GM18502 (cell line): ENCODE results near the gene CHST8.
"Not testable (repeated sequence)": the region's sequence is repeated elsewhere in the genome, so short reads cannot be mapped to it uniquely, and the experiment has no call there.

Experiments
- ATAC-seq: cut with Tn5 transposase; IDR thresholded peaks from one replicate; pipeline ENCODE4 v1.9.1; 2021; ENCODE audit warnings: mild to moderate bottlenecking; ENCODE audit not compliant: unreplicated experiment, poor library complexity

CHST8 gene

DNA sequence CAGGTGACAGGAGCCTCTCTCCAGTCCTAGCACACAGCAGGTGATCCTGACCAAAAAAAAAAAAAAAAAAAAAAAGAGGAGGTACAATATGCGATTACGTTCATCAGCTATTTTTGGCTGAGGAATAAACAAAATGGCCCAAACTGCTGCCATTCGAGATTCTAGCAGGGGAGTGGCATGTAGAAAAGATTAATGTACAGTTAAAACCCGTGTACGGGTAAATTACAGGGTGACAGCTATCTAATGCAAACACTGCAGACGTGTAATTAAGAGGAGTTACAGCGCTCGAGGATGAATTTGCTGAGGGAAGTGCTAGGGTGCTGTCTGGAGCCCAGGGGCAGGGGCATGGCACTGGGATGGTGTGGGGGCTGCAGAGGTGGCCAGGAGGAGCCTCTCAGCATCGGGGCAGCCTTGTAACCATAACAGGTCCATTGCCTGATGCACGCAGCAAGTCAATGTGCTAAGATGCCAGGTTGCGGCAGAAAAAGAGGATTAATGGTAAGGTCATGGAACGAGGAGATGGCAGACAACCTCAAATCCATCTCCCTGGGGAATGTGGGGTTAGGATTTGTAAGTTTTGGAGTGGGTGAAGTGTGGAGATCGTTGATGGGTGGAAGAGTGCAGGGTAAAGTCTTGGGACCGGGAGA is 17.4 kb downstream of the CHST8 start:
- ATAC-seq: no peak

DNA sequence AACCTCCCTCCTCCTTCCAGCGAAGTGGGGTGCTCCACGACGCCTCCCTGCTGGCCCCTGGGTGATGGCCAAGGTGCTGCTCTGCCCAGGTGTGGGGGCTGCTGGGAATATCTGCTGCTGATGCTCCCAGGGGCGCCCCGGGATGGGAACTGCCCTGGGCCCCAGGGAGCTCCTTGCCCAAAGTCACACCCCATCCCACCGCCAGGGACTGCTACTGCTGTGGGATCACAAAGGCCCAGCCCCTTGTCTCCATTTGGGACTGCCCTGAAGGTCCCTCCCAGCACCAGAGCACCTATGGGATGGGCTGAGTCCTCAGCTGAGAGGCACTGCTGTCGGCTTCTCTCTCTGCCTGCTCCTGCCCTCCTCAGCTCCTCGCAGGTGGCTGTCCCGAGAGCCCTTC is 19.0 kb downstream of the CHST8 start:
- ATAC-seq: no peak

DNA sequence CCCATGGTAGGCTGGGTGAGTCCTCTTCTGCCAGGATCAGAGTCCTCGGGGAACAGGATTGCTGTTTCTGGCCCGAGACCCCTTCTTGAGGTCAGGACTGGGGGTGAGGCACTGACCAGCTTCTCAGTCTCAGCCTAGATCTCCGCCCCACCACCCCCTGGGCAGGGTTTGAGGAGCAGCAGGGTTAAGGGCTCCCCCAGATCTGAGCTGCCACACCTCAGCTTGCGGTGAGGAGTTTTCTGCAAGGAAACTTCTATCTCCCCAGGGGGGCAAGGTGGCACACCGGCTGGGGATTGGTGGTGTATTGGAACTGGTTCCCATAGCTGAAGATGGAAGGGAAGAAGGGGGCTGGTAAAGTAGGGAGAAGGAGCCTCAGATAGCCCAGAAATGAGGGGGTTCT is 19.5 kb downstream of the CHST8 start:
- no peak for ATAC-seq

DNA sequence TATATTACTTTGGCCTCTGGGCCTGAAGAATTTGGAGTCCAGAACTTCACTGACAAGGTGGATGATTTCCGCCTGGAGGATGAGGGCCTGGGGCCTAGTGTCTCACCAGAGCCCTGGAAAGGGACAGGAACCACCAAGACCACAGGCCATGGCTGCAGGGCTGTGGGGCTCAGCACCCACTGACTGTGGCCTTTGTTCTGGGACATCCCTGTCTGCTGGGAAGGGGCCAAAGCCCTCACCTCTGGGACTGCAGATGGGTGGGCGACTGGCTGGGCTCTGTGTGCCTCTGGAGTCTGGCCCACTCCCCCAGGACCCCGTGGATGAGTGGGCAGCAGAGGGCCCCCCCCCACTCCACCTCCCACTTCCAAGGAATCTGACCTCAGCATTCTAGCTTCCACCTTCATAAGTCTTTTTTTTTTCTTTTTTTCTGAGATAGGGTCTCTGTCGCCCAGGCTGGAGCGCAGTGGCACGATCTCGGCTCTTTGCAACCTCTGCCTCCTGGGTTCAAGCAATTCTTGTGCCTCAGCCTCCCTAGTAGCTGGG is 20.3 kb downstream of the CHST8 start:
- no peak for ATAC-seq

DNA sequence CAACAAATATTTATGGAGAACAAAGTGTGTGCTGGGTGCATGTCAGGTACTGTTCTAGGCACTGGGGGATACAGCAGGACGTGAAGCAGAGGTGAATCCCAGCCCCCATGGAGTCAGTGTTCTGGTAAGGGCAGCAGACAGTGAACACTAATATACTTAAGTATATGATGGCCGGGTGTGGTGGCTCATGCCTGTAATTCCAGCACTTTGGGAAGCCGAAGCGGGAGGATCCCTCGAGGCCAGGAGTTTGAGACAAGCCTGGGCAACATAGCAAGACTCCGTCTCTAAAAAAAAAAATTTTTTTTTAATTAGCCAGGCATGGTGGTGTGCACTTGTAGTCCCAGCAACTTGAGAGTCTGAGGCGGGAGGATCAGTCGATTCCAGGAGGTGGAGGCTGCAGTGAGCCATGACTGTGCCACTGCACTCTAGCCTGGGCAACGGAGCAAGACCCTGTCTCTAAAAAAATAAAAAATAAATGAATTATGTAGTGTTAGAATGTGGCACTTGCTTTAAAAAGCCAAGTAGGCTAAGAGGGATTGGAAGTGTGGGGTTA is 22.6 kb downstream of the CHST8 start:
- ATAC-seq: no peak

DNA sequence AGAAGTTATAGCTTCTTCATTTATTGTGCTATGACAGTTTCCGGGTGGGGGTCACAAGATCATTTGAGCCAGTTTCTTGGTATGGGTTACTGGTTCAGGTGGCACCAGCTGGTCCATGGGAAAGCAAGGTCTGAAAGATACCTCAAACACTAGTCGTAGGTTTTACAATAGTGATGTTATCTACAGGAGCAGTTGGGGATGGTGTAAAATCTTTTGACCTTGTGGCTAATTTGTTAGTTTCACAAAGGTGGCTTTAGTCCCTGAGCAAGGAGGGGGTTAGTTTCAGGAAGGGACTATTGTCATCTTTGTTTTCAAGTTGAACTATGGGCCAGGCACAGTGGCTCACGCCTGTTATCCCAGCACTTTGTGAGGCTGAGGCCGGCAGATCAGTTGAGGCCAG is 24.6 kb downstream of the CHST8 start:
- ATAC-seq: no peak

DNA sequence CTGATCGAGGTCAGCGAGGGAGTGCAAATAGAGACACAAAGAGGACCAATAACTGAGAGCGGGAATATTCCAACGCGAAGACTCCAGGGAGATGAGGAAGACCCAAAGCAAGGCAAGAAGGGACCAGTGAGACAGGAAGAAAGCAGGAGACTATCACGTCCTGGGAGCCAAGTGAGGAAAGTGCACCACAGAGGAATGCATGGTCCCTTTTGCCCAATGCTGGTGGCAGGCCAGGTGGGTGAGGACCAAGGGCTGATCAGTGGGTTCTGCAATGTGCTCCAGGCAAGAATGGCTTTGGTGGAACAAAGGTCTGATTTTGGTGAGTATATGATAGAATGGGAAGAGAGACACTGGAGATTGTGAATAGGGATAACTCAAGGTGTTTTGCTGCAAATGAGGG is 25.4 kb downstream of the CHST8 start:
- no peak for ATAC-seq

DNA sequence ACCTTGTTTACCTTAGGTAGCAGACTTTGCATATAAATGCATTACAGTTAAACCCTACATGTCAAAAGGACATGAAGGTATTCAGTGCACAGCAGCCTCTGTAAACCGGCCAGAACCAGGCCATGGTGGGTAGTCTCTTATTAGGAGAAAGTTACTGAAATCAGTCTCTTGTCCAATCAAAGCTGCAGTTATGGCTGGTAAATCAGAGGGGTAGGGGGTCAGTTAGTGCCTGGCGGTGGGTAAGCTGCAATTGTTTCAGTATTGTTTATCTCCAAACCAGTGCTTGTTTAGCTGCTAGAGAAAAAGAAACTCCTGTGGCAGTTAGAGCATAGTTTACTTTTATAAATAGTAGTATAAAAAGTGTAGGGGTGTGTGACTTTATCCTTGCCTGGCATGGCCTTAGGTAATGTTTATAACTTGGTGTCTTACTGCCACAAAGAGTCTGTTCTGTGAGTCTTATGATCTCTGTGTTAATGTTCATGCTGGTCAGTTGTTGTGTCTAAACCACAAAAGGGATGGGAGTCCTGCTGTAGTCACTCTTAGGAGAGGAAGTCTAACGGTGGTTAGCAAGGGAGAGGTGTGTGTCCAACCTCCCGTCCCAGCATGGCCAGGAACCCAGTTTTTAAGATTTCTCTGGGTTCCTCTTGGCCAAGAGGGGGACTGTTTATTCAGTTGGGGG is 28.0 kb downstream of the CHST8 start:
- no peak for ATAC-seq

DNA sequence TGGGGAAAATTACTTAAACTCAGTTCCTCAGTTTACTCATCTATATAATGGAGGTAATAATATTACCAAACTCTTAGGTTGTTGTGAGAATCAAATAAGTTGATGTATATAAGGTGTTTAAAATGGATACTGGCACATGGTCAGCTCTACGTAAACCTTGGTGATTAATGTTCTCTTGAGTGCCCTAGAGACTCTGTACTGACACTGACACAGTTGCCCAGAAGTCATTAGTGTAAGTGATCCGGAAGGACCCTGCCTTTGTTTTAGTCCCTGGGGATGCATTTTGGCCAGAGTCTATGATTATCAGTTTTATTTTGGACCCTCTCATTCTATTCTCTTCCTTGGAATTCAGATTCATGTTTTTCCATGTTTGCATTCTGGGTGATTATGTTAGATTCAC is 31.9 kb downstream of the CHST8 start:
- ATAC-seq: no peak

DNA sequence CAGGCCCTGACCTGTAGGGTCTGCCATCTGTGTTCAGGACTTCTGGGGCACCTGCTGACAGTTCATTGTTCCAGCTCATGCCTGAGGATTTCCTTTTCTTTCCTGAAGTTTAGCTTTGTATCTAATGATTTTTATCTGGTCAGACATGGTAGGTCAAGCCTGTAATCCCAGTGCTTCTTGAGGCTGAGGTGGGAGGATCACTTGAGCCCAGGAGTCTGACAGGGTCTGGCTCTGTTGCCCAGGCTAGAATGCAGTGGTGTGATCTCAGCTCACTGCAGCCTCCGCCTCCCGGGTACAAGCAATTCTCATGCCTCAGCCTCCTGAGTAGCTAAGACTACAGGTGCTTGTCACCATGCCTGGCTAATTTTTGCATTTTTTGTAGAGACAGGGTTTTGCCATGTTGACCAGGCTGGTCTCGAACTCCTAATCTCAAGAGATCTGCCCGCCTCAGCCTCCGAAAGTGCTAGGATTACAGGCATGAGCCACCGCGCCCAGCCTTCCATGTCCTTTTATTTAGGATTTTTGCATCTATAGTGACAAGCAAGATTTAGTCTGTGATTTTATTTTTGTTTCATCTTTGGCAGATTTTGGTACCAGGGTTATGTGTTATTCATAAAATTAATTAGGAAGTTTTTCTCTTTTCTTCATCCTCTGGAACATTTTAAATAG is 33.2 kb downstream of the CHST8 start:
- ATAC-seq: no peak

DNA sequence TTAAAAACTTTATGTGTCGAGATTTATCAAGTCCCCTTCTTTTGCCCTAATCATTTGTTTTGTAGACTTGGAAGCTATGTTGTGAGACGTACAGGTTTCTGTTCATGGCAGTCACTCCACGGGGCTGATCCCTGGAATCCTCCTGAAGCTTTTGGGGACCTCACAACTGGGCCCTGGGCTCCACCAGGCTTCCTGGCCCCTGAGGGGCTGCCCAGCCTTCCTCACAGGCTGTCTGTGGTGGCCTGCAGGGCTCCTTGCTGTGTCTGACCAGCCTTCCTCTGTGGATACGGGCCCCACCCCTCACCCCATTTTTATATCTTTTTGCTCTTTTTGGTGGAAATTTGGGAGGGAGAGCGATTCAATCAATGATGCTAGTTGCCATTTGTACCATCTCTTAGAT is 38.1 kb downstream of the CHST8 start:
- no peak for ATAC-seq

DNA sequence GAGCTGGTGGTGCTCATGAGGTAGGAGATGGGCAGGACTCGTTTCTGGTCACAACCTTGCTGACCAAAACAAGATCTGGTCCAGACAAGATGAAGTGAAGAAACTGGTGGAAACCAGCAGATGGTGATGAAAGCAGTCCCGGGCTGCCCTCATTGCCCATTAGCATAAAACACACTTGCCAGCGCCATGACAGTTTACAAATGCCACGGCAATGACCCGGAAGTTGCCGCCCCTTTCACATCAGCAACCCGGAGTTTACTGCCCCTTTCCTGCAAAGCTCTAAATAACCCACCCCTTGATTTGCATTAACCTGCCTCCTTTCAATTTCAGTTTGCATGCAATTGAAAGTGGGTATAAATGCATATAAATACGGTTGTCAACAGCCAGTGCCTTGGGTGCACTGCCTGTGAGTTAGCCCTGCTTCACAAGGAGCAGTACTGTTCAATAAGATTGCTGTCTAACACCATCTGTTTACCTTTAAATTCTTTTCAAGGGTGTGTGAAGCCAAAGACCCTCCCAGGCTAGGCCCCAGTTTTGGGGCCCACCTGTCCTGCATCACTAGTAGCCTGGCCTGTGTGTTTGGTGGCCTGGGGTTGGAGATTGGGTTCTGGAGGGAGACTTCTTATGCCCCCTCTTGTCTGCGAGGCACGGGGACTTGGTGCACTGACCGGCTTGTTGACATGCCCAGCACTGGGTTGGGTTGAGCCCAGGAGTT is 38.8 kb downstream of the CHST8 start:
- no peak for ATAC-seq

DNA sequence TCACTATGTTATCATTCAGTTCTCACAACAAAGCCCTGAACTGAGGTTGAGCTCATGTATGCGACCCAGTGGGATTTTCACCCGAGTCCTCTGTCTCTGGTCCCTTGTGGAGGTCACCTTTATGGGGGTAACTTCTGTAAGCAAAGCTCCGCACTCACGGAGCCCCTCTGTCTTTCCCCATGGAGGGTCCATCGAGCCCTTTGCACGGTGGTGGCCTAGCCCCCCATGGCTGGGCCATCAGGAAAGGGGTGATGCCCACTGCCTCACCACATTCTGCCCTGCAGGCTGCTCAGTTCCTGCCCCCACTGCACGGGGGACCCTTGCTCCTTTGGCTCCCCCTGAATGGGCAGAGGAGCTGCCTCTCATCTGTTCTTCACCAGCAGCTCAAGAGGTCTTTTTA is 39.6 kb downstream of the CHST8 start:
- no peak for ATAC-seq

DNA sequence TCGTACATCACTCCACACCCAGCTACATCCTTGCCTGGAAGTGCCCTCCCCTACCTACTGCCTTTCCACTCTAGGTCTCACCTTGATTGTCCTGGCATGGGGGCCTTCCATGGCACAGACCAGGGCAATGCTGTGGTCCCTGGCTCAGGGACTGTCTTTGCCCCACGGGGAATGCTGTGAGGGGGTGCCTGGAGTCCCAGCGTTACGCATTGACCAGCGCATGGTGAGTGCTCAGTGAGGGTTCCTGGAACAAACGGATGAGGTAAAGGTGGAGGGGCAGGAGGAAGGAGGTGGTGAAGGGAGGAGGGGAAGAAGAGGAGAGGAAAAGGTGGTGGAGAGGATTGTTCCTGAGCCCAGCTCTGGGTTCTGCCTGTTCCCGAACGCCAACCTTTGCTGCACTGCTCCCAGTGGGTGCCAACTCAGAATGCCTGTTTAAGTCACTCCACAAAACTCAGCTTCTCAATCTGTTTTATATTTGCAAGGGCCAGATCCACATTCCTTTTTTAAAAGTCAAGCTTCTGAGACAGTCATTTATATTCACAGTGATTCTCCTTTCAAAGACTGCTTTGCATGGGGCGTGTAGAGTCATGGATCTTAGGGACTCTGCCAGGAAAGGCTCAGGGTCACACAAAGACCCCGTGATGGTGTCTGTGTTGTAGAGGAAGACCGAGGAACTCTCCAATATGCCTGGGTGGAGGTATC is 40.8 kb downstream of the CHST8 start:
- ATAC-seq: no peak

DNA sequence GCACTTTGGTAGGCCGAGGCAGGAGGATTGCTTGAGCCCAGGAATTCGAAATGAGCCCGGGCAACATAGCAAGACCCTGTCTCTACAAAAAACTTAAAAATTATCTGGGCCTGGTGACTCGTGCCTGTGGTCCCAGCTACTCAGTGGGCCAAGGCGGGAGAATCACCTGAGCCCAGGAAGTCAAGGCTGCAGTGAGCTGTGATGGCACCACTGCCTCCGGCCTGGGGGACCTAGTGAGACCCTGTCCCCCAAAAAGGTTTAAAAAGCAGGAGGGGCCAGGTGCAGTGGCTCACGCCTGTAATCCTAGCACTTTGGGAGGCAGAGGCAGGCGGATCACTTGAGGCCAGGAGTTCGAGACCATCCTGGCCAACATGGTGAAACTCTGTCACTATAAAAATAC is 41.6 kb downstream of the CHST8 start:
- not testable (repeated sequence) for ATAC-seq

DNA sequence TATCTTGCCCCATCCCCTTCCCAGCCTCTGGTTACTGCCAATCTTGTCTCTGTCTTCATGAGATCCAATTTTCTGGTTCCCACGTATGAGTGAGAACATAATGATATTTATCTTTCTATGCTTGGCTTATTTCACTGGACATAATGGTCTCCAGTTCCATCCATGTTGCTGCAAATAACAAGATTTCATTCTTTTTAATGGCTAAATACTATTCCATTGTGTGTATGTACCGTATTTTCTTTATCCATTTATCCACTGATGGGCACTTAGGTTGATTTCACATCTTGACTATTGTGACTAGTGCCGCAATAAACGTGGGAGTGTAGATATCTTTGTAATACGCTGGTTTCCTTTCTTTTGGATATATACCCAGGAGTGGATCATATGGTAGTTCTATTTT is 43.0 kb downstream of the CHST8 start:
- ATAC-seq: no peak

DNA sequence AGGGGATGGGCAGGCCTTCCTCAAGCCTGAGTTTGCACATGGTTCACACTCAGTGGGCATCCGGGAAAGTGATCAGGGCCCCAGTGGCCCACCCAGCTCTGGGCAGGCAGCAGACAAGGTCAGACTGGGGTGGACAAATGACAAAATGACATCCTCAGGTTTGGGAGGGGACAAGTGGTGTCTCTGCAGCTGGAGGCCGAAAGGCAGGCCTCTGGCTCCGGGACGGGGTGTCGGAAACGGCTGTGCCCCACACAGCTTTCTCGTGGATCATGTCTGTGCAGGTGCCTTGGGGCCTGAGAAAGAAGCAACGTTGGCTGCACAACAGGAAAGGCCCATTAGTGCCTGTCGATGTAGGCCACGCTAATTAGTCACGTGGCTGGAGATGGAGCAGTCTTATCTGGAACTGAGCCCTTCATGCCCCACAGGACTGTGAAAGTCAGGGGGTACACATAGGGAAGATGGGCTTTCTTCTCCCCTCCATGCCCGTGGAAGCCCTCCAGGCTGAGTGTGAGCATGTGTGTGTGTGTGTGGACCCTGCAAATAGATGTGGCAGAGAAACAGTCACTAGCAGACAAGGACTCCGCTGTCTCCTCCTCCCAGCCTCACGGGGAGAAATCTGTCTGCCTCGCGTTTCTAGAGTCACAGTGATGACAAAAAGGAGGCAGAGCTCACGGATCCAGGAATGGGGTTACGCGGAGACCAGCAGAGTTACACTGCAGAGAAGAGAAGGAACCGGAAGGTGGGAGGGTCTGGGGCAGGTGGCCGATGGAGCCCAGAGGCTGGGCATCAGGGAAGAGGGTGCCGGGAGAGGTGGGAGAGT is 44.2 kb downstream of the CHST8 start:
- no peak for ATAC-seq

DNA sequence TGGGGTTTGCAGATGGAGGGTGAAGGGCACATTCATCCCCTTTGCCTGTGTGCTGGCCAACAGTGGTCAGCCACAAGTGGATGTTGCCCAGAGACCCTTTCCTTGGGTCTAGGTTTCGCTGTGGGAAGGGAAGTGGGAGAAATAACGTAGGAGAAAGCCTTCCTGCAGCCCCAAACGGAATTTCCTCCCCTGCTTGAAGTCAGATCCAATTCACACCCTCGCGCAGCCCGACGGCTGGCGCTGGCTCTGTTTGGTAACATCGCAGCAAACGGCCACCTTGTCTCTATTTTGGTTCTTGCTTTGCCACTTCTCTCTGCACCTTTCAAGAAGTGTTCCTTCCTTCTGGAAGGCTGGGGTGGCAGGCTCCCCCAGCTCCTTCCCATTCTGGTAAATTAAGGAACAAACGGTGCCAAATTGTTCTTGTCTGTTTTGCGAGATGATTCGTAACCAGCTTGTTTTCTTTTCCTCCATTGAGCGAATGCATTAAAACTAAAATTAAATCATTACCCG is 45.4 kb downstream of the CHST8 start:
- no peak for ATAC-seq

DNA sequence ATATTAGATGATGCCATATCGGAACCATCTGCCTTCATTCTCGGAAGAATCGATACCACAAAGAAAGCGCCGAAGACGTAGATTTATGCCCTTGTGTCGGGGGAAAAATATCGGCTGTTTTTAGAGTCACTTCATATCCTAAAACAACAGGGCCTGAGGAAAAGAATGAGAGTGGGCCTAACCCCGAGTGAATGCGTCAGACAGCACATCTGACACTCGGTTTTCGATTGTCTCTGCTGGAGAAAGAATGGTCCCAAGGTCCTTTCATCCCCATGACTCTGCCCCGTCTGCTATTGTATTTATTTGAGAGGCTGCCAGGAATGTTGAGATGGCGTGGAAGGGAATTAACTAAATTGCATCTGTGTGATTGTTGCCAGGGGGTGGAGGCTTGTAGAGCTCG is 46.1 kb downstream of the CHST8 start:
- no peak for ATAC-seq
